HepG2 (cell line): ENCODE measurements around the gene NYNRIN. TPM values are rescaled to one million over a fixed set of nuclear protein-coding genes. Genes with fewer than 3 reads are reported as not detected.
A peak's percentile ranks its signal among the peaks of the same experiment; 100 is the strongest.

ENCODE experiments used
- HDAC1 ChIP-seq: sonication (generic); formaldehyde crosslinking; IDR thresholded peaks from 2 replicates; pipeline ENCODE4 v1.5.1; 2020; ENCODE audit warnings: mild to moderate bottlenecking, missing genetic modification reagents
- HDAC6 ChIP-seq: fragments of 200-600 bp; sonication (generic); IDR thresholded peaks from 2 replicates; pipeline ENCODE4 v1.7.0; 2017; ENCODE audit warnings: mild to moderate bottlenecking, antibody characterized with exemption, low read length, low read depth
- MEF2D ChIP-seq: sonication (generic); formaldehyde crosslinking; IDR thresholded peaks from 2 replicates; pipeline ENCODE4 v1.5.1; 2020; ENCODE audit warnings: mild to moderate bottlenecking, missing genetic modification reagents
- NFIB ChIP-seq: sonication (generic); formaldehyde crosslinking; IDR thresholded peaks from 2 replicates; pipeline ENCODE4 v1.9.0; 2021; ENCODE audit warnings: missing genetic modification reagents, mild to moderate bottlenecking, borderline replicate concordance
- NFYC ChIP-seq: IDR thresholded peaks from 2 replicates; pipeline ENCODE4 v1.6.1; 2016; ENCODE audit warnings: missing genetic modification reagents, missing compliant biosample characterization
- RBFOX2 ChIP-seq: fragments of 200-400 bp; formaldehyde crosslinking; IDR thresholded peaks from 2 replicates; pipeline ENCODE4 v1.6.1; 2017; ENCODE audit warnings: low read depth, mild to moderate bottlenecking, low read length
- SNAPC2 ChIP-seq: sonication (generic); formaldehyde crosslinking; IDR thresholded peaks from 2 replicates; pipeline ENCODE4 v1.8.1; 2022; ENCODE audit warnings: mild to moderate bottlenecking, missing genetic modification reagents
- SP1 ChIP-seq, 2 experiments: fragments of 450-650 bp in 1 of 2; sonication (generic) in 1 of 2; formaldehyde crosslinking in 1 of 2; IDR thresholded peaks; 2 replicates each; pipeline versions ENCODE4 v1.4.0 to v1.6.1; 2016 to 2020; ENCODE audit warnings: missing genetic modification reagents in 1 of 2
- SPEN ChIP-seq: sonication (generic); formaldehyde crosslinking; IDR thresholded peaks from 2 replicates; pipeline ENCODE4 v1.5.1; 2020; ENCODE audit warnings: low read depth, mild to moderate bottlenecking, missing genetic modification reagents
- TCF12 ChIP-seq, 2 experiments: fragments of 450-650 bp in 1 of 2; sonication (generic) in 1 of 2; formaldehyde crosslinking in 1 of 2; IDR thresholded peaks; 2 replicates each; pipeline versions ENCODE4 v1.6.1 to v1.8.0; 2017 to 2022; ENCODE audit warnings: antibody characterized with exemption in 1 of 2, mild to moderate bottlenecking in 1 of 2, missing genetic modification reagents in 1 of 2, moderate library complexity in 1 of 2
- ZBTB7A ChIP-seq: sonication (generic); formaldehyde crosslinking; IDR thresholded peaks from 2 replicates; pipeline ENCODE4 v1.8.0; 2022; ENCODE audit warnings: mild to moderate bottlenecking, missing genetic modification reagents
- ZNF224 ChIP-seq: sonication (generic); formaldehyde crosslinking; IDR thresholded peaks from 2 replicates; pipeline ENCODE4 v1.5.0; 2020; ENCODE audit warnings: mild to moderate bottlenecking, missing genetic modification reagents
- ZNF260 ChIP-seq: sonication (generic); formaldehyde crosslinking; IDR thresholded peaks from 2 replicates; pipeline ENCODE4 v1.4.0; 2020; ENCODE audit warnings: missing genetic modification reagents, low read depth, mild to moderate bottlenecking, borderline replicate concordance
- ZNF263 ChIP-seq: sonication (generic); formaldehyde crosslinking; IDR thresholded peaks from 2 replicates; pipeline ENCODE4 v1.4.0; 2020; ENCODE audit warnings: missing genetic modification reagents
- ZNF441 ChIP-seq: sonication (generic); formaldehyde crosslinking; IDR thresholded peaks from 2 replicates; pipeline ENCODE4 v1.7.0; 2021; ENCODE audit warnings: missing genetic modification reagents, borderline replicate concordance
- ZNF563 ChIP-seq: sonication (generic); formaldehyde crosslinking; IDR thresholded peaks from 2 replicates; pipeline ENCODE4 v1.8.0; 2022; ENCODE audit warnings: mild to moderate bottlenecking, moderate library complexity, missing genetic modification reagents
- ZNF572 ChIP-seq: sonication (generic); formaldehyde crosslinking; IDR thresholded peaks from 2 replicates; pipeline ENCODE4 v1.5.1; 2020; ENCODE audit warnings: mild to moderate bottlenecking, missing genetic modification reagents
- polyA plus RNA-seq, 8 experiments: library from polyadenylated mRNA; depleted of rRNA in 3 of 8; stranded (reverse) in 7 of 8; unstranded in 1 of 8; fragments of >200 nt; fragmentation: Illumina TruSeq in 4 of 8; extraction: Trizol in 4 of 8; gene quantifications; 2 replicates each; pipeline versions ENCODE4 v1.2.1 to v1.2.3, GENCODE V29; 2011 to 2016; ENCODE audit warnings: low read depth in 4 of 8, missing spikeins in 1 of 8, mixed read lengths in 1 of 8; ENCODE audit not compliant: insufficient read depth in 1 of 8
- total RNA-seq, 5 experiments: library from RNA; depleted of rRNA; stranded (reverse); fragments of >200 nt; fragmentation: Illumina TruSeq; extraction: Trizol; gene quantifications; 2 replicates each; pipeline ENCODE4 v1.2.3, GENCODE V29; 2016; ENCODE audit warnings: low read depth in 1 of 5
- TF ChIP-seq, protein P1 (sequence below): sonication (generic); formaldehyde crosslinking; IDR thresholded peaks from 2 replicates; pipeline ENCODE4 v1.8.1; 2023; ENCODE audit warnings: mild to moderate bottlenecking, missing genetic modification reagents
- TF ChIP-seq, protein P2 (sequence below): sonication (generic); formaldehyde crosslinking; IDR thresholded peaks from 2 replicates; pipeline ENCODE4 v1.8.0; 2022; ENCODE audit warnings: mild to moderate bottlenecking, missing genetic modification reagents
- TF ChIP-seq, protein P3 (sequence below): sonication (generic); formaldehyde crosslinking; IDR thresholded peaks from 2 replicates; pipeline ENCODE4 v1.5.0; 2020; ENCODE audit warnings: missing genetic modification reagents
- TF ChIP-seq, protein P4 (sequence below): sonication (generic); formaldehyde crosslinking; IDR thresholded peaks from 2 replicates; pipeline ENCODE4 v1.4.0; 2020; ENCODE audit warnings: missing genetic modification reagents, borderline replicate concordance
- TF ChIP-seq, protein P5 (sequence below): sonication (generic); formaldehyde crosslinking; IDR thresholded peaks from 2 replicates; pipeline ENCODE4 v1.5.0; 2020; ENCODE audit warnings: mild to moderate bottlenecking, missing genetic modification reagents

Gene NYNRIN
- total and polyA plus RNA-seq, 2 of the 13 experiments (the other 11 are each of a cell fraction or from before 2014, with no cell fraction given): 0.63 to 1.1 TPM

DNA sequence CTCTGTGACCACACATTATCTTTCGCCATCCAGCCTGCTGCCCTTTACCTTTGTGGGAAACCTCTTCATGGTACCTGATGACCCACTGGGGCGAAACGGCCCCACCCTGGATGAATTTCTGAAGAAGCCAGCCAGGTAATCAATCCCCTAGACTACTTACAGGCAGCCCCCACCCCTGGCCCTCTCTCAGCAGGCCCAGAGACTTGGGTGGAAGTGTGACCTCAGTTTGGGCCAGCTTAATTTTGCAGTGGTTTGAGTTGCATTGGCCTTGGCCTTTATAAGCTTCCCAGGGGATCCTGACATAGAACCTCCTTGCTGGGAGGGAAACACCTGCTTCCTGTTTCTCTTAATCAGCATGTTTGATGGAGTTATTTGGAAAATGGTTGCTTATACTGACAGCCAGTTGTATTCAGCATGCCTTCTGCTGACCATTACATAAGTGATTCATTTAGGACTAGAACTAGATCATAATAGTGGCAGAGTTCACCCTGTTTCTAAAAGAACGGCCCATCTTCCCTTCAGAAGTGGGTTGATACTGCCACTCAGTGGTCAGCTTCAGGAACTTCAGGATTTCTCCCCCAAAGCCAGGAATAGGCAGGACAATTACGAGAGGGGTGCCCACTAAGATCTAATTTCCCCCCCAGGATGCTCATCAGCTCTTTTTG is 37.7 kb downstream of the NYNRIN start (continued):
- TF ChIP-seq SP1 (IDR thresholded peaks at IDR 0.05) (no peak), SP1 (CRISPR knock-in tag; IDR thresholded peaks at IDR 0.05) (no peak), TCF12 (IDR thresholded peaks at IDR 0.05) (no peak), TCF12 (CRISPR knock-in tag; IDR thresholded peaks at IDR 0.05) (no peak), HDAC6 (no peak), SPEN (CRISPR knock-in tag) (no peak; the same call in 1 of the 2 replicates), ZNF260 (CRISPR knock-in tag) (no peak), NFYC (CRISPR knock-in tag) (no peak), MEF2D (CRISPR knock-in tag) (no peak), HDAC1 (CRISPR knock-in tag) (no peak), ZBTB7A (no peak), ZNF441 (CRISPR knock-in tag) (no peak), SNAPC2 (CRISPR knock-in tag) (no peak), ZNF572 (CRISPR knock-in tag) (no peak), ZNF224 (no peak), ZNF563 (CRISPR knock-in tag) (no peak), NFIB (CRISPR knock-in tag) (no peak), ZNF263 (no peak), RBFOX2 (peak; percentile 24; the same call in 1 of the 2 replicates)
- TF ChIP-seq, protein P1, sequence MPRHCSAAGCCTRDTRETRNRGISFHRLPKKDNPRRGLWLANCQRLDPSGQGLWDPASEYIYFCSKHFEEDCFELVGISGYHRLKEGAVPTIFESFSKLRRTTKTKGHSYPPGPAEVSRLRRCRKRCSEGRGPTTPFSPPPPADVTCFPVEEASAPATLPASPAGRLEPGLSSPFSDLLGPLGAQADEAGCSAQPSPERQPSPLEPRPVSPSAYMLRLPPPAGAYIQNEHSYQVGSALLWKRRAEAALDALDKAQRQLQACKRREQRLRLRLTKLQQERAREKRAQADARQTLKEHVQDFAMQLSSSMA (CRISPR knock-in tag): no peak
- TF ChIP-seq, protein P2, sequence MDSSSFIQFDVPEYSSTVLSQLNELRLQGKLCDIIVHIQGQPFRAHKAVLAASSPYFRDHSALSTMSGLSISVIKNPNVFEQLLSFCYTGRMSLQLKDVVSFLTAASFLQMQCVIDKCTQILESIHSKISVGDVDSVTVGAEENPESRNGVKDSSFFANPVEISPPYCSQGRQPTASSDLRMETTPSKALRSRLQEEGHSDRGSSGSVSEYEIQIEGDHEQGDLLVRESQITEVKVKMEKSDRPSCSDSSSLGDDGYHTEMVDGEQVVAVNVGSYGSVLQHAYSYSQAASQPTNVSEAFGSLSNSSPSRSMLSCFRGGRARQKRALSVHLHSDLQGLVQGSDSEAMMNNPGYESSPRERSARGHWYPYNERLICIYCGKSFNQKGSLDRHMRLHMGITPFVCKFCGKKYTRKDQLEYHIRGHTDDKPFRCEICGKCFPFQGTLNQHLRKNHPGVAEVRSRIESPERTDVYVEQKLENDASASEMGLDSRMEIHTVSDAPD (CRISPR knock-in tag): no peak
- TF ChIP-seq, protein P3, sequence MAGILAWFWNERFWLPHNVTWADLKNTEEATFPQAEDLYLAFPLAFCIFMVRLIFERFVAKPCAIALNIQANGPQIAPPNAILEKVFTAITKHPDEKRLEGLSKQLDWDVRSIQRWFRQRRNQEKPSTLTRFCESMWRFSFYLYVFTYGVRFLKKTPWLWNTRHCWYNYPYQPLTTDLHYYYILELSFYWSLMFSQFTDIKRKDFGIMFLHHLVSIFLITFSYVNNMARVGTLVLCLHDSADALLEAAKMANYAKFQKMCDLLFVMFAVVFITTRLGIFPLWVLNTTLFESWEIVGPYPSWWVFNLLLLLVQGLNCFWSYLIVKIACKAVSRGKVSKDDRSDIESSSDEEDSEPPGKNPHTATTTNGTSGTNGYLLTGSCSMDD (CRISPR knock-in tag): no peak
- TF ChIP-seq, protein P4, sequence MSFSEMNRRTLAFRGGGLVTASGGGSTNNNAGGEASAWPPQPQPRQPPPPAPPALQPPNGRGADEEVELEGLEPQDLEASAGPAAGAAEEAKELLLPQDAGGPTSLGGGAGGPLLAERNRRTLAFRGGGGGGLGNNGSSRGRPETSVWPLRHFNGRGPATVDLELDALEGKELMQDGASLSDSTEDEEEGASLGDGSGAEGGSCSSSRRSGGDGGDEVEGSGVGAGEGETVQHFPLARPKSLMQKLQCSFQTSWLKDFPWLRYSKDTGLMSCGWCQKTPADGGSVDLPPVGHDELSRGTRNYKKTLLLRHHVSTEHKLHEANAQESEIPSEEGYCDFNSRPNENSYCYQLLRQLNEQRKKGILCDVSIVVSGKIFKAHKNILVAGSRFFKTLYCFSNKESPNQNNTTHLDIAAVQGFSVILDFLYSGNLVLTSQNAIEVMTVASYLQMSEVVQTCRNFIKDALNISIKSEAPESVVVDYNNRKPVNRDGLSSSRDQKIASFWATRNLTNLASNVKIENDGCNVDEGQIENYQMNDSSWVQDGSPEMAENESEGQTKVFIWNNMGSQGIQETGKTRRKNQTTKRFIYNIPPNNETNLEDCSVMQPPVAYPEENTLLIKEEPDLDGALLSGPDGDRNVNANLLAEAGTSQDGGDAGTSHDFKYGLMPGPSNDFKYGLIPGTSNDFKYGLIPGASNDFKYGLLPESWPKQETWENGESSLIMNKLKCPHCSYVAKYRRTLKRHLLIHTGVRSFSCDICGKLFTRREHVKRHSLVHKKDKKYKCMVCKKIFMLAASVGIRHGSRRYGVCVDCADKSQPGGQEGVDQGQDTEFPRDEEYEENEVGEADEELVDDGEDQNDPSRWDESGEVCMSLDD (CRISPR knock-in tag): no peak
- TF ChIP-seq, protein P5, sequence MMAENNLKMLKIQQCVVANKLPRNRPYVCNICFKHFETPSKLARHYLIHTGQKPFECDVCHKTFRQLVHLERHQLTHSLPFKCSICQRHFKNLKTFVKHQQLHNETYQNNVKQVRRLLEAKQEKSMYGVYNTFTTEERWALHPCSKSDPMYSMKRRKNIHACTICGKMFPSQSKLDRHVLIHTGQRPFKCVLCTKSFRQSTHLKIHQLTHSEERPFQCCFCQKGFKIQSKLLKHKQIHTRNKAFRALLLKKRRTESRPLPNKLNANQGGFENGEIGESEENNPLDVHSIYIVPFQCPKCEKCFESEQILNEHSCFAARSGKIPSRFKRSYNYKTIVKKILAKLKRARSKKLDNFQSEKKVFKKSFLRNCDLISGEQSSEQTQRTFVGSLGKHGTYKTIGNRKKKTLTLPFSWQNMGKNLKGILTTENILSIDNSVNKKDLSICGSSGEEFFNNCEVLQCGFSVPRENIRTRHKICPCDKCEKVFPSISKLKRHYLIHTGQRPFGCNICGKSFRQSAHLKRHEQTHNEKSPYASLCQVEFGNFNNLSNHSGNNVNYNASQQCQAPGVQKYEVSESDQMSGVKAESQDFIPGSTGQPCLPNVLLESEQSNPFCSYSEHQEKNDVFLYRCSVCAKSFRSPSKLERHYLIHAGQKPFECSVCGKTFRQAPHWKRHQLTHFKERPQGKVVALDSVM (CRISPR knock-in tag): no peak
